CD14-positive monocyte (primary cell): Measurements from ENCODE around the gene PABPN1L. TPM values are rescaled to one million over a fixed set of nuclear protein-coding genes. Genes with fewer than 3 reads are reported as not detected.
"Not testable (repeated sequence)": the region's sequence is repeated elsewhere in the genome, so short reads cannot be mapped to it uniquely, and the experiment has no call there.

Experiments
- DNase-seq, 3 donors: peaks; one replicate each; pipeline ENCODE4 v3.0.0-alpha.2; 2011 to 2022
- H2AFZ ChIP-seq: 2 replicates; pipeline ENCODE4 v1.6.0; 2012; ENCODE audit warnings: mild to moderate bottlenecking, low read depth, low read length, inconsistent platforms; ENCODE audit not compliant: insufficient read depth, poor library complexity, severe bottlenecking
- H3K27ac ChIP-seq, 2 donors: 1 replicate in 1 of 2; 2 replicates in 1 of 2; pipeline ENCODE4 v1.5.1; 2012 to 2013; ENCODE audit warnings: low read length in 2 of 2, control low read depth in 1 of 2, inconsistent platforms in 1 of 2, low read depth in 1 of 2, mild to moderate bottlenecking in 1 of 2
- H3K27me3 ChIP-seq, 2 donors: one replicate each; pipeline versions ENCODE4 v1.6.0 to v1.6.1; 2011 to 2013; ENCODE audit warnings: low read length in 2 of 2; ENCODE audit not compliant: control insufficient read depth in 2 of 2, insufficient read depth in 2 of 2
- H3K36me3 ChIP-seq, 2 donors: replicated peaks in 1 of 2; 1 replicate in 1 of 2; 2 replicates in 1 of 2; pipeline versions ENCODE4 v1.5.1 to v1.6.1; 2012 to 2013; ENCODE audit warnings: low read length in 2 of 2, control low read depth in 1 of 2, inconsistent platforms in 1 of 2, mild to moderate bottlenecking in 1 of 2; ENCODE audit not compliant: insufficient read depth in 2 of 2, control insufficient read depth in 1 of 2
- H3K4me1 ChIP-seq, 2 donors: 1 replicate in 1 of 2; 2 replicates in 1 of 2; pipeline versions ENCODE4 v1.5.1 to v1.6.1; 2012 to 2013; ENCODE audit warnings: low read length in 2 of 2, control low read depth in 1 of 2, inconsistent platforms in 1 of 2, mild to moderate bottlenecking in 1 of 2, moderate library complexity in 1 of 2; ENCODE audit not compliant: insufficient read depth in 2 of 2, control insufficient read depth in 1 of 2
- H3K4me2 ChIP-seq: replicated peaks from 2 replicates; pipeline ENCODE3; 2012; ENCODE audit warnings: low read length, moderate library complexity, mild to moderate bottlenecking; ENCODE audit not compliant: poor library complexity, severe bottlenecking; ENCODE audit errors: extremely low read depth
- H3K4me3 ChIP-seq, 3 experiments: fragments of 200-600 bp in 1 of 3; sonication (generic) in 1 of 3; replicated peaks in 1 of 3; 1 replicate in 2 of 3; 2 replicates in 1 of 3; pipeline ENCODE4 v1.5.1; 2011 to 2013; ENCODE audit warnings: low read length in 3 of 3, mild to moderate bottlenecking in 3 of 3, control low read depth in 2 of 3, low read depth in 2 of 3, inconsistent platforms in 1 of 3, moderate library complexity in 1 of 3
- H3K79me2 ChIP-seq: 2 replicates; pipeline ENCODE4 v1.6.0; 2012; ENCODE audit warnings: mild to moderate bottlenecking, control low read depth, inconsistent platforms, low read length, moderate library complexity; ENCODE audit not compliant: insufficient read depth
- H3K9ac ChIP-seq: 2 replicates; pipeline ENCODE4 v1.6.0; 2017; ENCODE audit warnings: low read length, mild to moderate bottlenecking; ENCODE audit not compliant: insufficient read depth, poor library complexity, severe bottlenecking
- H3K9me3 ChIP-seq, 2 donors: replicated peaks in 1 of 2; 1 replicate in 1 of 2; 2 replicates in 1 of 2; pipeline versions ENCODE4 v1.5.1 to v1.6.1; 2012 to 2013; ENCODE audit warnings: low read length in 2 of 2, control low read depth in 1 of 2; ENCODE audit not compliant: control insufficient read depth in 1 of 2, insufficient read depth in 1 of 2
- H4K20me1 ChIP-seq: 2 replicates; pipeline ENCODE4 v1.6.0; 2012; ENCODE audit warnings: mild to moderate bottlenecking, low read length, control low read depth, moderate library complexity; ENCODE audit not compliant: insufficient read depth
- H3K27ac Mint-ChIP-seq, 7 donors: one replicate each; pipeline ENCODE4 v1.8.0; 2020; ENCODE audit warnings: mild to moderate bottlenecking in 7 of 7, mixed read lengths in 7 of 7, moderate library complexity in 6 of 7, inconsistent platforms in 2 of 7
- H3K27me3 Mint-ChIP-seq, 3 donors: one replicate each; pipeline ENCODE4 v1.8.0; 2021 to 2022; ENCODE audit warnings: low read depth in 3 of 3, mild to moderate bottlenecking in 3 of 3, mixed read lengths in 3 of 3, moderate library complexity in 3 of 3, inconsistent platforms in 1 of 3
- H3K36me3 Mint-ChIP-seq, 2 donors: one replicate each; pipeline ENCODE4 v1.8.0; 2020; ENCODE audit warnings: mixed read lengths in 2 of 2, inconsistent platforms in 1 of 2, mild to moderate bottlenecking in 1 of 2
- H3K4me1 Mint-ChIP-seq: one replicate; pipeline ENCODE4 v1.8.0; 2020; ENCODE audit warnings: mild to moderate bottlenecking, mixed read lengths
- H3K4me3 Mint-ChIP-seq, 2 donors: one replicate each; pipeline ENCODE4 v1.8.0; 2020; ENCODE audit warnings: mild to moderate bottlenecking in 2 of 2, mixed read lengths in 2 of 2, moderate library complexity in 1 of 2
- H3K9me3 Mint-ChIP-seq, 7 donors: one replicate each; pipeline ENCODE4 v1.8.0; 2020 to 2022; ENCODE audit warnings: mixed read lengths in 7 of 7, mild to moderate bottlenecking in 6 of 7, moderate library complexity in 6 of 7, inconsistent platforms in 2 of 7
- CTCF ChIP-seq: fragments of 200-600 bp; IDR thresholded peaks from one replicate; pipeline ENCODE4 v1.8.0; 2022; ENCODE audit warnings: antibody characterized with exemption, mild to moderate bottlenecking
- WGBS: methylation state at CpG from one replicate; pipeline ENCODE4 v1.1.5; 2013; ENCODE audit warnings: missing lambda C conversion rate; ENCODE audit not compliant: insufficient coverage; 5-methylcytosine and 5-hydroxymethylcytosine counted together
- intact Hi-C, 2 donors: fragments of 100-400 bp; cut with micrococcal nuclease; formaldehyde crosslinking; loops; one replicate each; pipeline versions ENCODE4 v1.15.0 to v1.15.1; 2023
- polyA plus RNA-seq, 3 donors: library from polyadenylated mRNA; depleted of rRNA in 1 of 3; unstranded in 2 of 3; stranded (reverse) in 1 of 3; fragments of 300-500 nt in 2 of 3; fragments of >200 nt in 1 of 3; fragmentation: Illumina TruSeq in 2 of 3; gene quantifications; 1 replicate in 2 of 3; 2 replicates in 1 of 3; pipeline ENCODE4 v1.2.3, GENCODE V29; 2012 to 2021

PABPN1L gene
- polyA plus RNA-seq, 3 donors: 0.39 TPM; not detected in 2

- H3K36me3 ChIP-seq: peaks cover 64 to 71% of the 10 kb centered on the region in 2 donors
- H3K27me3 Mint-ChIP-seq: peaks cover 0 to 5% (median 1%) of the 10 kb centered on the region in 3 donors
- peaks cover 13 to 25% (median 18%) of the 10 kb centered on the region in 7 donors for H3K9me3 Mint-ChIP-seq
- H3K4me2 ChIP-seq: no peak overlapping the region
- no peak overlapping the region for H3K4me3 Mint-ChIP-seq
- H3K9me3 ChIP-seq: peaks cover 9 to 22% of the 10 kb centered on the region in 2 donors
- no peak overlapping the region for H3K4me3 ChIP-seq
- no peak overlapping the region for H2AFZ ChIP-seq
- peak overlapping the region in 2 of 7 donors; percentile 13 to 62 for H3K27ac Mint-ChIP-seq
- H3K36me3 Mint-ChIP-seq: peaks cover 40 to 70% of the 10 kb centered on the region in 2 donors
- peaks cover 94% of the 10 kb centered on the region for H4K20me1 ChIP-seq
- no peaks in the 10 kb centered on the region for H3K4me1 Mint-ChIP-seq
- no peaks in the 10 kb centered on the region for H3K4me1 ChIP-seq
- no peak for TF ChIP-seq CTCF
- over 99% methylated on average over 10 of the region's 16 CpGs for WGBS
- H3K27ac ChIP-seq: no peak overlapping the region
- no peak overlapping the region for H3K9ac ChIP-seq
- no peaks in the 10 kb centered on the region for H3K79me2 ChIP-seq
- H3K27me3 ChIP-seq: no peaks in the 10 kb centered on the region
- intact Hi-C loops: no loop called here
- no peak for DNase-seq
Observed at GRCh38 chr16:88891083-88891482, 24.6 kb upstream of the PABPN1L start.

DNA sequence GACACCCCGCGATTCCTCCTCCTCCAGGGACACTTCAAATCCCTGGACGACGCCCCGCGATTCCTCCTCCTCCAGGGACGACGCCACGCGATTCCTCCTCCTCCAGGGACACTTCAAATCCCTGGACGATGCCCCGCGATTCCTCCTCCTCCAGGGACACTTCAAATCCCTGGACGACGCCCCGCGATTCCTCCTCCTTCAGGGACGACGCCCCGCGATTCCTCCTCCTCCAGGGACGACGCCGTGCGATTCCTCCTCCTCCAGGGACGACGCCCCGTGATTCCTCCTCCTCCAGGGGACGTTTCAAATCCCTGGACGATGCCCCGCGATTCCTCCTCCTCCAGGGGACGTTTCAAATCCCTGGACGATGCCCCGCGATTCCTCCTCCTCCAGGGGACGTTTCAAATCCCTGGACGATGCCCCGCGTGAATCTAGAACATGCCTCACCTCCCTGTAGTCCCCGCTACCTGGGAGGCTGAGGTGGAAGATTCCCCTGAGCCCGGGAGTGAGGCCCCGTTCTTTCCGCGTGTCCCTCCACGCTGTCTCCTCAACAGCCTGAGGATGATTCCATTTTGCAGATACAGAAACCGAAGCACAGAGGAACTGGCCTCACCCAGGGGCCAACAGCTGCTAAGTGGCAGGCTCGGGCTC lies 23.4 kb upstream of the PABPN1L start:
- Mint-ChIP-seq H3K9me3 (peaks cover 13 to 20% (median 18%) of the 10 kb centered on the region in 7 donors), H3K27ac (peak overlapping the region in 3 of 7 donors; percentile 46 to 66 (median 64)), H3K36me3 (peaks cover 45 to 73% of the 10 kb centered on the region in 2 donors)
- Histone ChIP-seq H4K20me1 (peaks cover 94% of the 10 kb centered on the region), H3K36me3 (peaks cover 71 to 75% of the 10 kb centered on the region in 2 donors), H3K9me3 (peaks cover 9 to 22% of the 10 kb centered on the region in 2 donors)
- H3K27me3 Mint-ChIP-seq, H3K79me2 ChIP-seq, H3K4me3 Mint-ChIP-seq, DNase-seq, H3K4me1 Mint-ChIP-seq, H3K4me3 ChIP-seq, H3K27ac ChIP-seq, H3K9ac ChIP-seq, H2AFZ ChIP-seq, H3K4me2 ChIP-seq, intact Hi-C loops, H3K4me1 ChIP-seq, H3K27me3 ChIP-seq: not testable (repeated sequence)
- 98% methylated on average over 31 of the region's 48 CpGs for WGBS
